SK-N-SH (cell line): ENCODE data around the gene SYT1. TPM values are rescaled to one million over a fixed set of nuclear protein-coding genes. Genes with fewer than 3 reads are reported as not detected.

ENCODE experiments used
- CTCF ChIA-PET: fragments of 300-600, 350-600 bp; formaldehyde crosslinking; extraction: SDS; loops from one replicate; lab custom pipeline; 2021; lab: Yijun Ruan, JAX
- POLR2A ChIA-PET: fragments of 350-600 bp; sonication (Branson Sonifier 250); formaldehyde crosslinking; extraction: SDS; loops from one replicate; lab custom pipeline; 2020; ENCODE audit warnings: antibody characterized with exemption, inconsistent platforms; lab: Yijun Ruan, JAX
- DNase-seq: peaks from one replicate; pipeline ENCODE4 v3.0.0; 2012
- H2AFZ ChIP-seq: fragments of 200-600 bp; sonication (generic); 2 replicates; pipeline ENCODE4 v1.8.1; 2016; ENCODE audit warnings: antibody characterized with exemption, mild to moderate bottlenecking, low read depth
- H3F3A ChIP-seq: fragments of 200-600 bp; sonication (generic); replicated peaks from 2 replicates; pipeline ENCODE3; 2016; ENCODE audit warnings: antibody characterized with exemption, mild to moderate bottlenecking; ENCODE audit not compliant: insufficient read depth
- H3K27ac ChIP-seq, 2 experiments: fragments of 200-500 bp in 1 of 2; fragments of 200-600 bp in 1 of 2; sonication (Bioruptor generic) in 1 of 2; sonication (generic), shearing (Covaris generic) in 1 of 2; 2 replicates each; pipeline versions ENCODE4 v1.5.1 to v1.6.1; 2014 to 2016; ENCODE audit warnings: low read depth in 2 of 2, inconsistent platforms in 1 of 2, low read length in 1 of 2, mild to moderate bottlenecking in 1 of 2, mixed read lengths in 1 of 2
- H3K27me3 ChIP-seq: fragments of 200-600 bp; sonication (generic), shearing (Covaris generic); 2 replicates; pipeline ENCODE4 v1.6.1; 2016; ENCODE audit warnings: mixed run types; ENCODE audit not compliant: insufficient read depth
- H3K36me3 ChIP-seq, 2 experiments: fragments of 200-500 bp in 1 of 2; fragments of 200-600 bp in 1 of 2; sonication (Bioruptor generic) in 1 of 2; sonication (generic) in 1 of 2; replicated peaks in 1 of 2; 2 replicates each; pipeline versions ENCODE3 to v1.5.1; 2014 to 2016; ENCODE audit warnings: low read length in 1 of 2, mild to moderate bottlenecking in 1 of 2; ENCODE audit not compliant: insufficient read depth in 2 of 2, control insufficient read depth in 1 of 2
- H3K4me1 ChIP-seq, 2 experiments: fragments of 200-500 bp in 1 of 2; fragments of 200-600 bp in 1 of 2; sonication (Bioruptor generic) in 1 of 2; sonication (generic), shearing (Covaris generic) in 1 of 2; 2 replicates each; pipeline versions ENCODE4 v1.5.1 to v1.6.1; 2014 to 2016; ENCODE audit warnings: low read depth in 1 of 2, low read length in 1 of 2, mixed run types in 1 of 2; ENCODE audit not compliant: insufficient read depth in 2 of 2, control insufficient read depth in 1 of 2
- H3K4me2 ChIP-seq: fragments of 200-600 bp; sonication (generic), shearing (Covaris generic); 2 replicates; pipeline ENCODE4 v1.6.1; 2017; ENCODE audit warnings: mixed run types
- H3K4me3 ChIP-seq, 2 experiments: fragments of 200-500 bp in 1 of 2; fragments of 200-600 bp in 1 of 2; sonication (Bioruptor generic) in 1 of 2; sonication (generic), shearing (Covaris generic) in 1 of 2; 2 replicates each; pipeline versions ENCODE4 v1.5.1 to v1.8.1; 2014 to 2016; ENCODE audit warnings: low read depth in 2 of 2, inconsistent platforms in 1 of 2, low read length in 1 of 2, mild to moderate bottlenecking in 1 of 2, mixed read lengths in 1 of 2, moderate library complexity in 1 of 2
- H3K79me2 ChIP-seq: fragments of 200-600 bp; sonication (generic); 2 replicates; pipeline ENCODE4 v1.8.1; 2017; ENCODE audit warnings: mild to moderate bottlenecking; ENCODE audit not compliant: insufficient read depth
- H3K9ac ChIP-seq: fragments of 200-600 bp; sonication (generic); 2 replicates; pipeline ENCODE4 v1.6.1; 2017; ENCODE audit warnings: mixed run types
- H3K9me2 ChIP-seq: fragments of 200-600 bp; sonication (generic); 2 replicates; pipeline ENCODE4 v1.6.1; 2017; ENCODE audit warnings: mixed run types
- H3K9me3 ChIP-seq: fragments of 200-600 bp; sonication (generic); 2 replicates; pipeline ENCODE4 v1.6.1; 2017; ENCODE audit warnings: mixed run types, mild to moderate bottlenecking, moderate library complexity
- H4K20me1 ChIP-seq: fragments of 200-600 bp; sonication (generic); 2 replicates; pipeline ENCODE4 v1.6.1; 2017; ENCODE audit warnings: mild to moderate bottlenecking, mixed run types; ENCODE audit not compliant: insufficient read depth
- CHD2 ChIP-seq: fragments of 150-350 bp; IDR thresholded peaks from 2 replicates; pipeline ENCODE4 v1.6.1; 2018; ENCODE audit warnings: low read length; ENCODE audit not compliant: partially characterized antibody
- ELF1 ChIP-seq: IDR thresholded peaks from 2 replicates; pipeline ENCODE4 v1.4.0; 2012
- EZH2phosphoT487 ChIP-seq: fragments of 200-600 bp; sonication (generic); IDR thresholded peaks from 2 replicates; pipeline ENCODE4 v1.6.1; 2017; ENCODE audit warnings: low read depth, mixed run types, mild to moderate bottlenecking, antibody characterized with exemption, moderate library complexity, borderline replicate concordance
- FOXJ3 ChIP-seq: sonication (generic); formaldehyde crosslinking; IDR thresholded peaks from 2 replicates; pipeline ENCODE4 v1.5.1; 2020; ENCODE audit warnings: mild to moderate bottlenecking, missing genetic modification reagents
- JUND ChIP-seq: IDR thresholded peaks from 2 replicates; pipeline ENCODE4 v1.4.0; 2012
- MEF2A ChIP-seq: IDR thresholded peaks from 2 replicates; pipeline ENCODE4 v1.4.0; 2012; ENCODE audit warnings: low read depth, borderline replicate concordance
- MXI1 ChIP-seq: IDR thresholded peaks from 2 replicates; pipeline ENCODE4 v1.6.1; 2012; ENCODE audit warnings: mild to moderate bottlenecking, low read depth, low read length, improper control_type of control experiment
- NFIC ChIP-seq: IDR thresholded peaks from 2 replicates; pipeline ENCODE4 v1.4.0; 2012; ENCODE audit warnings: borderline replicate concordance
- NRF1 ChIP-seq: IDR thresholded peaks from 2 replicates; pipeline ENCODE4 v1.6.1; 2012; ENCODE audit warnings: low read depth, mild to moderate bottlenecking, low read length
- PBX3 ChIP-seq: IDR thresholded peaks from 2 replicates; pipeline ENCODE4; 2012
- RAD21 ChIP-seq: IDR thresholded peaks from 2 replicates; pipeline ENCODE4 v1.6.1; 2012; ENCODE audit warnings: mild to moderate bottlenecking, low read length
- RCOR1 ChIP-seq: fragments of 150-350 bp; IDR thresholded peaks from 2 replicates; pipeline ENCODE4 v1.6.1; 2017; ENCODE audit warnings: antibody characterized with exemption, low read length
- REST ChIP-seq: IDR thresholded peaks from 2 replicates; pipeline ENCODE4 v1.6.1; 2012; ENCODE audit warnings: mild to moderate bottlenecking, low read depth, low read length, moderate library complexity
- RFX5 ChIP-seq: IDR thresholded peaks from 2 replicates; pipeline ENCODE4 v1.6.1; 2012; ENCODE audit warnings: mild to moderate bottlenecking, improper control_type of control experiment, low read length
- RXRA ChIP-seq: IDR thresholded peaks from 2 replicates; pipeline ENCODE4 v1.4.0; 2012; ENCODE audit warnings: low read depth, mild to moderate bottlenecking, borderline replicate concordance
- SIN3A ChIP-seq: IDR thresholded peaks from 2 replicates; pipeline ENCODE4 v1.6.1; 2012; ENCODE audit warnings: low read depth, mild to moderate bottlenecking, low read length, moderate library complexity, borderline replicate concordance
- SMC3 ChIP-seq: IDR thresholded peaks from 2 replicates; pipeline ENCODE4 v1.6.1; 2012; ENCODE audit warnings: low read depth, low read length, improper control_type of control experiment
- TAF1 ChIP-seq: IDR thresholded peaks from 2 replicates; pipeline ENCODE4 v1.6.1; 2012; ENCODE audit warnings: low read depth, mild to moderate bottlenecking, low read length, moderate library complexity, borderline replicate concordance
- TEAD4 ChIP-seq: IDR thresholded peaks from 2 replicates; pipeline ENCODE4 v1.4.0; 2012; ENCODE audit warnings: mild to moderate bottlenecking, borderline replicate concordance; ENCODE audit not compliant: insufficient read depth
- USF1 ChIP-seq: IDR thresholded peaks from 2 replicates; pipeline ENCODE4 v1.4.0; 2012; ENCODE audit warnings: low read depth, borderline replicate concordance
- USF2 ChIP-seq: fragments of 150-350 bp; IDR thresholded peaks from 2 replicates; pipeline ENCODE4 v1.6.1; 2017; ENCODE audit warnings: antibody characterized with exemption, low read length, low read depth, borderline replicate concordance
- YY1 ChIP-seq: IDR thresholded peaks from 2 replicates; pipeline ENCODE4 v1.4.0; 2012; ENCODE audit warnings: low read depth, mild to moderate bottlenecking
- WGBS: methylation state at CpG from one replicate; pipeline ENCODE4 v1.1.6; 2017; ENCODE audit warnings: low lambda C conversion rate; 5-methylcytosine and 5-hydroxymethylcytosine counted together
- polyA plus RNA-seq, 3 experiments: library from polyadenylated mRNA; depleted of rRNA; stranded (reverse); fragments of >200 nt; gene quantifications; 2 replicates each; pipeline ENCODE4 v1.2.3, GENCODE V29; 2012

The SYT1 gene
- polyA plus RNA-seq, 1 of the 3 experiments (the other 2 are of a cell fraction), result 12.7 TPM

DNA sequence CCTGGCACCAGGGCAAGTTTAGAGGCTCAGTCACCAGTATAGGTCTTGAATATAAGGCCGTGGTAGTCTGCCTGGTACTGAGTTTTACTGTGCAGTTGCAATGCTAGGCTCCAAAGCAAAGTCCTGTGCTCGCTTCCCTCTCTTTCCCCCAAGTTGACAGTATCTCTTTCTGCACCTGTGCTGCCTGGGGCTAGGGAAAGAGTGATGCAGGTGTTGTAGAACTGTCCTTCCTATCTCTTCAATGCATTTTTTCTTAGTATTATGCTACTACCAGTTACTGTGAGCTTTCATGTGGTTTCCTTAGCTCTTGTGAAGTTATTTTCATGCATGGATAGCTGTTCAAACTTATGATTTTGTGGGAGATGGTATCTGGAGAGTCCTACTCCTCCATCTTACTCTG lies 359.2 kb downstream of the SYT1 start:
- Histone ChIP-seq H3K27me3 (no peaks in the 10 kb centered on the region), H3K9me2 (no peaks in the 10 kb centered on the region), H3K4me1 (no peaks in the 10 kb centered on the region; a peak in 1 of 4 replicates), H3K27ac (no peak overlapping the region), H3F3A (peaks cover 2% of the 10 kb centered on the region), H3K4me3 (no peak overlapping the region), H2AFZ (no peak overlapping the region), H3K4me2 (no peak overlapping the region), H3K9ac (no peak overlapping the region), H4K20me1 (no peaks in the 10 kb centered on the region), H3K36me3 (peaks cover 3 to 8% of the 10 kb centered on the region in 2 experiments), H3K79me2 (no peaks in the 10 kb centered on the region; the same call in 1 of the 2 replicates), H3K9me3 (peaks cover 24% of the 10 kb centered on the region; the same call in 1 of the 2 replicates)
- no peak for DNase-seq
- ChIA-PET CTCF (no interaction called here), POLR2A (no interaction called here)
- WGBS, result 84% methylated on average over 2 of the region's 2 CpGs
- TF ChIP-seq NRF1 (no peak), USF2 (no peak), RFX5 (no peak), TEAD4 (no peak), FOXJ3 (CRISPR knock-in tag) (no peak), YY1 (no peak), RCOR1 (no peak), EZH2phosphoT487 (no peak), SIN3A (no peak), RXRA (no peak), TAF1 (no peak), SMC3 (no peak), JUND (no peak), NFIC (no peak)

- H3K36me3 ChIP-seq, result no peaks in the 10 kb centered on the region
- H3K79me2 ChIP-seq, result no peaks in the 10 kb centered on the region; the same call in 1 of the 2 replicates
- H3K27ac ChIP-seq, result no peak overlapping the region
- no peak overlapping the region for H2AFZ ChIP-seq
- no peaks in the 10 kb centered on the region for H3F3A ChIP-seq
- no peak for TF ChIP-seq RAD21
- no peak for TF ChIP-seq FOXJ3 (CRISPR knock-in tag)
- no peak for TF ChIP-seq CHD2
- TF ChIP-seq USF1, result no peak
- no peak for TF ChIP-seq SIN3A
- no peak for TF ChIP-seq RXRA
- no peak for TF ChIP-seq REST
- TF ChIP-seq NRF1, result no peak
- TF ChIP-seq MXI1, result no peak
- TF ChIP-seq ELF1, result no peak
- no peak for TF ChIP-seq MEF2A
- TF ChIP-seq NFIC, result no peak
- no peak for TF ChIP-seq PBX3
- TF ChIP-seq JUND, result no peak
- TF ChIP-seq RFX5, result no peak
- no peak for TF ChIP-seq YY1
- H3K4me3 ChIP-seq, result no peak overlapping the region
- WGBS, result 100% methylated on average over 1 of the region's 1 CpG
- H3K9me3 ChIP-seq, result no peaks in the 10 kb centered on the region
- peaks cover 0 to 2% of the 10 kb centered on the region in 2 experiments; a peak in 2 of 4 replicates for H3K4me1 ChIP-seq
- DNase-seq, result no peak
- H3K27me3 ChIP-seq, result no peaks in the 10 kb centered on the region
- H4K20me1 ChIP-seq, result no peaks in the 10 kb centered on the region
- POLR2A ChIA-PET, result no interaction called here
- H3K9ac ChIP-seq, result no peak overlapping the region
- H3K9me2 ChIP-seq, result no peaks in the 10 kb centered on the region
- CTCF ChIA-PET, result interaction anchor here (0.7 to 1.0 kb wide), 2 partner anchors 13 to 32 kb away, joined by 3 read pairs; no protein-coding TSS in a partner anchor
- H3K4me2 ChIP-seq, result no peak overlapping the region
These were observed 362.5 kb downstream of the SYT1 start for GRCh38 chr12:79227091-79227490.
